HG02759 (cell line): ENCODE data around the gene FUT2.

ENCODE experiments used
- ATAC-seq: cut with Tn5 transposase; IDR thresholded peaks from one replicate; pipeline ENCODE4 v1.9.1; 2021; ENCODE audit warnings: mild to moderate bottlenecking, moderate library complexity; ENCODE audit not compliant: unreplicated experiment

FUT2 gene

DNA sequence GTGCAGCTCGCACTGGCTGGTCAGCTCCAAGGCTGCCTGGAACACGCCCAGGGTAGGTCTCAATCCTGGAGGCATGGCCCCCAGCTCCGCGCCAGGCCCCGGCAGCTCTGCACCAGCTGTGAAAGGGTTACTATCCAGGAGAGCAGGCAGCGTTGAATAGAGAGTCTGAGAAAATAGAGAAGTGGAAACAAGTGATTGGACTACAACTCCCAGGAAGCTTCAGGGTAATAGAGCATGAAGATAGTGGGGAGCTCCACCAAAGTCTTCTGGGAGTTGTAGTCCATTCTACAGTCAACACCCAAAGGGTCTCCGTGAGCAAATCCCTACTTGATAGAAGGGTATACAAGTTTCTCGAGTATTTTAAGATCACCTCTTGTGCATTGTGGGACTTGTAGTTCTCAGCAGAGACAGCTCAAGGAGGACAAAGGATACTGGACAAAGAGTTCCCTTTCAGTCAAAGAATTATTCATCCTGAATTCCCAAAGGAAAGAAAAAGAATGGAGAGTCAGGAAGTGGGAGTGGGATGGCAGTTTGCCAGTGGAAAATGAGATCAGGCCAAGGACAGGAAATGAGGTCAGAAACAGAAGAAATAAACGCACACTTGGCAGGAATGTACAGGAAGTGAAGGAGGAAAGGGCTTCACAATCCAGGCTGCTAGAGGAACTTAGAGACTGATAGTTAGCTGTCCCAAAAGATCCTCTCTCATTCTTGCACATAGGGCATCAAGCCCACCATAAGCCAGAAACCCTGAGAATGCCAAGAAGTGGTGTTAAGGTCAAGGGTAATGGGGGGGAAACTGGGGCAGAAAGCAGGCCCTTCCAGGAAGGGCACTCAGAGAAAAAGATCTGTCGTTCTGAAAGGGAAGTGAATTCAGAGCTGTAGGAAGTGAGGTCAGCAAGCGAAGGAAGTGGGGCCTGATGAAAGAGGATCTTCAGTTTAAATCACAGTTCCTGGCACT, 29.3 kb downstream of the FUT2 start:
- no peak for ATAC-seq

DNA sequence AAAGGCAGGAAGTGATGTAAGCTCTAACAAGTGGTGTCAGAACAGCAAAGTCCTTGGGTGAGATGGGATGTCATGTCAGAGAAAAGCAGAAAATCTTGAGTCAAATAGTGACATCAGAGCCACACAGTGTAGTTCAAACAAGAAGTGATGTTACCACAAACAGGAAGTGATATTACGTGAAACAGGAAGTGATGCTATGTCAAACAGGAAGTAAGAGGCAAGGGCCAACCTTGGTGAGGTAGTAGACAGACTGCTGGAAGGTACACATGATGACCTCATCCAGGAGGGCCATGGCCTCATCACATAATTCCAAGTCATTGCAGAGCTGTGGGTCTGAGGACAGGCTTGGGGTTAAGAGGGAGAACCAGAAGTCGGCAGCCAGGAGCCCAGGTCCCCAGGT, 30.8 kb downstream of the FUT2 start:
- no peak for ATAC-seq

GRCh38 chr19:48728911-48729664, 33.3 kb downstream of the FUT2 start:
- ATAC-seq, result no peak

DNA sequence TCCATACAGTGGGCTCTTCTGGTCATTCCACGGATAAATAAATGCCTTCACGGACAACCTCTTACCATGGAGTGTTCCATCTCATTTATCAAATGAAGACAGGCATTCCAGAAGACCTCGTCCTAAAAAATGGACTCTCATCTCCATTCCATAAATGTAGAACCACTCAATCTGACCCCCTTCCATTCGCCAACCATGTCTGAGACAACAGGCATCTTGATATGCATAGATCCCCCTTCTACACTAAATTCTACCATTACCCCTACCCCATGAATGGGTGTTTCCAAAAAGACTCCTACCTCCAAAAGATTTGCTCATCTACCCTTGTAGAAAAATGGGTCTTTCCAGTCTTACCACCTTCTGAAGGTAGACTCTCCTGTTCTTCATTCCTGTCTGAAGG, 35.7 kb downstream of the FUT2 start:
- ATAC-seq, result no peak

DNA sequence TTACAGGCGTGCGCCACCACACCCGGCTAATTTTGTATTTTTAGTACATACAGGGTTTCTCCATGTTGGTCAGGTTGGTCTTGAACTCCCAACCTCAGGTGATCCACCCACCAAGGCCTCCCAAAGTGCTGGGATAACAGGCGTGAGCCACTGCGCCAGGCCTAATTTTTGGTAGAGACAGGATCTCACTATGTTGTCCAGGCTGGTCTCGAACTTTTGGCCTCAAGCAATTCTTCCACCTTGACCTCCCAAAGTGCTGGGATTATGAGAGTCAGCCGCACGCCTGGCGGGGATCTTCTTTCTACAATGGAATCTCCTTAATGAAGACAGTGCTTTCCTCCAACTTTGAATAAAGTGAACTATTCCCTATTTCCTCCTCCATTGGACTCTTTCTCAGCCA, 38.9 kb downstream of the FUT2 start:
- ATAC-seq, result no peak

GRCh38 chr19:48735031-48735615, 39.4 kb downstream of the FUT2 start:
- no peak for ATAC-seq

GRCh38 chr19:48737360-48737998, 41.7 kb downstream of the FUT2 start:
- ATAC-seq, result no peak

- ATAC-seq, result peak; percentile 86
Observed at GRCh38 chr19:48738557-48739403, 43.0 kb downstream of the FUT2 start.

DNA sequence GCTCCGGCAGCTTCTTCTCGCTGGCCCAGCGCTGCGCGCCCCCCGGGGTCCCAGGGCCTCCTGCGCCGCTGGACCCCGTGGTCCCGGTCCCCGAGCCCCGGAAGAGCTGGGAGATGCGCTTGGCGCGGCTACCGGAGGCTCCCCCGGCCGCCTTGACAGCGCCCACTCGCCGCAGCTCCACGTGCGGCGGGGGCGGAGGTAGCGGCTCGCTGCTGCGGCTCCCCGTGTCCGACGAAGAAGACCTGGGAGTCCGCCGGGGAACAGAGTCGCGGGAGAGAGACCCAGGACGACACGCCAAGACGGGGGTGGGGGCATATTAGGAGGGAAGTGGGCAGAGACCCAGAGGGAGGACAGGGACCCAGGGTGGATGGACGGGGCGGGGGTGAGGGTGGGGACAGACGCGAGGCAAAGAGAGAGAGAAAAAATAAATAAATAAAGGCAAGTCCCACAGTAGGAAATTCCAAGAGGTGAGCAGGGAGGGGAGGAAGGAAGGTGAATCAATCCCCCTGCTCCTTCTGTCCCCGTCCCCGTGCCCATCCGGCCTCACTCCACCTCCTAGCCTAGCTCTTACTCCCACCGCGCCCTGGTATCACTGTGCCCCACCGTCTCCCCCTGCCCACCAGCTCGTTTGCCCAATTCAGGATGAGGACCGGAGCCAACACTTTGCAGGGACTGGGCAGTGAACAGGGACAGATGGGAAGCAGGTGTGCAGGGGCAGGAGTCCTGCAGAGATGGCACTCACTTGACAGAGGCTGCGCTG, 43.8 kb downstream of the FUT2 start:
- no peak for ATAC-seq

- ATAC-seq, result no peak
Observed at GRCh38 chr19:48740164-48740972, 44.6 kb downstream of the FUT2 start, which contains the start of gene RASIP1. Gene RASIP1, minus strand, starts transcription at chr19:48740610. Its CDS starts 328 bp downstream, at chr19:48740282.

DNA sequence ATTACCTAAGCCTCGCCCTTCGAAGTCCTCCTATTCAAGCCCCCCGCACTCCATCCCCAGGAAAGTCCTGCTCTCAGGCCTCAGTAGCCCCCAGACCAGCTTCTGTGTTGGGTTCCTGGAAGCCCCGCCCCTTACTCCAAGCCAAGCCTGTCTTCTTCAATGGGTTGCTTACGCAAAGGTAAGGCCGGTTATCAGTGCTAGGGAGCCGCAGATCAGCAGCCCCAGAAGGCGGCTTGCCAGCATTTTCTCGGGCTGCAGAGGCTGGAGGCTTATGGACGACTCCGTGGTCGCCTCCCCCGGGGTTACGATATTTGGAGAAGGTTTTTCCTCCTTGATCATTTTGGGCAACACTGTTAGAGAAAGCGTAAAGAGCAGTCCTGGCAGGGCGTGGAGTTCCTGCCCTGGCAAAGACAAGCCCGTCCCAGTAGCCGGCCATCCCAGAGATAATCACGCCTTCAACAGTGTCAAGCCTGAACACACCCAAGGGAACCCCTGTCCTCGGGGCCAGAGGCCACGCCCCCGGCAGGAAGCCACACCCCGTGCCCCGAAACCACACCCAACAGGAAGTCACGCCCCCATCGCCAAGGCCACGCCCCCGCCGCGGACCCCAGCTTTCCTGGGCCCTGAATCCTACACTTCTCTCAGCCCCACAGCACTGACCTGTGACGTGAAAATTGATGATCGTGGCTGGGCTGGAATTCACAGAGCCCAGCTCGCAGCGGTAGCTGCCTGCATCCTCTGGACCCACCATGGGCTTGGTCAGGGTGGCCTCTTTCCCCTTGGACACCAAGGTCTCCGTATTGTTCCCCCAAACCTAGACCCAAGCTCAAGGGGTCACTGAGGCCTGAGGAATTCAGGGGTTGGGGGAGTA, 45.6 kb downstream of the FUT2 start:
- no peak for ATAC-seq

DNA sequence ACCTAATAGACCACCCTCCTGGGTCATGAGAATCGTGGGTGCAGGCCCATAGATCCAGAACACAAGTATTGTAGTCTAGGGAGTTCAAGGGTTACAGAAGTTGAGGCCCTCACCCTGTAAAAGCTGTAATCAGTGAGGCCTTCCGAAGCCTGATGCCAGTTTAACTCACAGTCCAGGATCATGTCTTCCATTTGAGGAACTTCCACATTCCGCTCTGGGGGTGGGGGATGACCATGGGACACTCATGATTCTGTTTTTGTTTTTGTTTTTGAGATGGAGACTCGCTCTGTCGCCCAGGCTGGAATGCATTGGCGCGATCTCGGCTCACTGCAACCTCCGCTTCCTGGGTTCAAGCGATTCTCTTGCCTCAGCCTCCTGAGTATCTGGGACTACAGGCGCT, 46.3 kb downstream of the FUT2 start:
- no peak for ATAC-seq

DNA sequence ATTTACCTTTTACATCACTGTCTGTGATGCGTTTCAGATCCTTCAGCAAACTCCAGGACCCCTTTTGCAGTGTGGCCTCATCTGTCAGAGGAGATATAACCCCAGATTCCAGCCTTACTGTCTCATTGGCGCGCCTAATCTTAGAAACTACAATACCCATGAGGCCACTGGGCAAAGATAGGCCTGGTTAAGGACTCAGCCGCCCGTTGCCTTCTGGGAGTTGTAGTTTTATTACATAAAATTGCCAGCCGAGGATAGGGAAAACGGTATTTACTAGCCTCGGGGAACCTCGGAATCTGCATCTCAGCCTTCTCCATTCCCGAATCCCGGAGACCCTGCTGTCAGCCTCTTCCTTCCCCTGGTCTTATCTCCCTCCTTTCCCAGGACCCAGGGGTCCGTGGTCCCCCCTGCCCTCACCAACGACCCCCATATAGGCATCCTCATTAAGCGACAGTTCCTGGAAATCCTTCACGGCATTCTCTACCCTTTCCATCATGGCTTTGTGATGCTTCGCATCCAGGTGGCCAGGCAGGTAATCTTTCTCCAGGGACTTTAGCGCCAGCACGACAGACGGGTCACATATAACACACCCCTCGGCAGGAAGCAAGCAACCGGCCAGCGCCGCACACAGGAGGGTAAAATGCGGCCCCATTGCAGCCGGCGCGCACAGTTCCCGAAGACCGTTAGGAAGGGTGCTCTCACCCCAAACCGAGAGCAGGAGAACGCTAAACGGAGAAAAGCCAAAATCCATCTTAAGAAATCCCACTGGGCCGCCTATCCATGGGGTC, 49.6 kb downstream of the FUT2 start:
- no peak for ATAC-seq

DNA sequence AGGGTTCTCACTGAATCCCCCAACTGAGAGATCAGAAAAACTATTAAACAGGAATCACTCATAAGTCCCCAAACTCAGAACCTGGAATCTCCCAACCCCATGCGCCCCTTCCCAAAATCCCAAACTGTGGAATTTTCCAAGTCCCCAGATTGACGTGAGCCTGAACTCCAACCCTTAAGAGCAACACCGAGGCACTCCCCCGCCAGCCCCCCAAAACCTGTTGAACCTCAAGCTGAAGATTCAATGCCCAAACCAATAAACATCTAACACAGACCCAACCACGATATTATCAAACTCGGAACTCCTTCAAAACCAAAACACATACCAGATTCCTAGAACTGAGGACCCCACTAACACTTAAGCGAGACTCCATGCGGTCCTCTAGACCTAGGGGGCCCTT, 50.3 kb downstream of the FUT2 start:
- no peak for ATAC-seq

GRCh38 chr19:48746738-48747575, 51.2 kb downstream of the FUT2 start, which contains the start of gene IZUMO1:
Gene IZUMO1, minus strand, starts transcription at chr19:48746909. Its CDS starts 1,050 bp downstream, at chr19:48745859.
- ATAC-seq, result no peak
